Muscle of leg (tissue), 11 donors: ENCODE data around the gene SCRT2. TPM values are rescaled to one million over a fixed set of nuclear protein-coding genes. Genes with fewer than 3 reads are reported as not detected.
"Not testable (repeated sequence)": the region's sequence is repeated elsewhere in the genome, so short reads cannot be mapped to it uniquely, and the experiment has no call there.

Experiments used
- DNase-seq: peaks from one replicate; pipeline ENCODE4 v3.0.0; 2013
- H3K27ac ChIP-seq: one replicate; pipeline ENCODE4 v1.5.1; 2013; ENCODE audit warnings: mild to moderate bottlenecking, low read length, control low read depth
- H3K27me3 ChIP-seq: one replicate; pipeline ENCODE4 v1.6.1; 2013; ENCODE audit warnings: low read length; ENCODE audit not compliant: control insufficient read depth, insufficient read depth
- H3K36me3 ChIP-seq: one replicate; pipeline ENCODE4 v1.6.1; 2013; ENCODE audit warnings: low read length; ENCODE audit not compliant: control insufficient read depth, insufficient read depth
- H3K4me1 ChIP-seq: one replicate; pipeline ENCODE4 v1.6.1; 2013; ENCODE audit warnings: low read length; ENCODE audit not compliant: control insufficient read depth, insufficient read depth
- H3K4me3 ChIP-seq: one replicate; pipeline ENCODE4 v1.5.1; 2013; ENCODE audit warnings: low read length, control low read depth
- H3K9me3 ChIP-seq: replicated peaks from 2 replicates; pipeline ENCODE4 v1.6.1; 2013; ENCODE audit warnings: low read depth, low read length; ENCODE audit not compliant: control insufficient read depth
- WGBS: methylation state at CpG from one replicate; pipeline ENCODE4 v1.1.5; 2013; ENCODE audit warnings: missing lambda C conversion rate; ENCODE audit not compliant: insufficient coverage; 5-methylcytosine and 5-hydroxymethylcytosine counted together
- polyA plus RNA-seq, 8 donors: library from polyadenylated mRNA; unstranded; fragments of 120-200 nt; gene quantifications; one replicate each; pipeline versions ENCODE4 v1.2.1 to v1.2.3, GENCODE V29; 2013; ENCODE audit warnings: inconsistent platforms in 1 of 8, low replicate concordance in 1 of 8; ENCODE audit not compliant: insufficient read length in 8 of 8, insufficient read depth in 1 of 8
- total RNA-seq: library from RNA; stranded (reverse); fragments of 120-200 nt; gene quantifications from one replicate; pipeline ENCODE4 v1.2.4, GENCODE V29; 2013

The SCRT2 gene
- total and polyA plus RNA-seq, 9 donors, result 0.05 TPM; not detected in 8

DNA sequence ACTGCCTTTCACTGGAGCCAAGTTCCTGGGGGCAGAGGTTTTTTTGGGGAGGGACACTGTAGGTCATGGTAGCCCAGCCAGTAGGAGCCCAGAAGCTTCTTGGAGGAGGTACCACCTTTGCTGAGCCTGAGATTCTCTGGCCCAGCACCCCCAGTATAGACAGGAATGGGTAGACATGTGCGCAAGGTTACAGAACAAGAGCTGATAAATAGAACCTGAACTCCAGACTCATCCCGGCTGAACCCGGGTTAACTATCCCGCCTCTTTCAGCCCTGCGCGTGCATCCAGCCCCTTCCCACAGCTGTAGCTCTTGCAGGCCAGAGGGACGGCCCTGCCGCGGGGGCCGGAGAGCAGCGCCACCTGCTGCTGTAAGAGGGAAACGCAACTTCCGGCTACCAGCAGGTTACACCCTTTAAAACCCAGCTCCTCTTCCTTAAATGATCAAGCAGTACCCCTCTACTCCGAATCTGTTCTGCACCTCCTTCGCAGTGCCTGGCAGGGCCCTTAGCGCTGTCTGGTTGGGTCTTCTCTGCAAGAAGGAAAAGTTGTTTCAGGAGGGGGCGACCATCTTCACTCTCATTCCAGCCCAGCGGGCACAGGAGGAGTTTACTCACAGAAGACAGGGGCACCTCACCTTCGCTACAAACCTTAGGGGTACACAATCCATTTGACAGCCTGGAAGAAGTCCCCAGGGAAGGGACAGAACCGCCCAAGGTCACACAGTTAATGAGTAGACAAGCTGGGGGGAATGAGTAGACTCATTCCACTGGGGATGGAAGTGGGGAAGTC lies 30.1 kb downstream of the SCRT2 start:
- H3K36me3 ChIP-seq, result peaks cover 26% of the 10 kb centered on the region
- H3K4me3 ChIP-seq, result no peak overlapping the region
- peak overlapping the region; percentile 65 for H3K27ac ChIP-seq
- no peaks in the 10 kb centered on the region for H3K27me3 ChIP-seq
- H3K9me3 ChIP-seq, result no peaks in the 10 kb centered on the region
- H3K4me1 ChIP-seq, result peaks cover 10% of the 10 kb centered on the region
- peak; percentile 87 for DNase-seq
- WGBS, result 7% methylated on average over 9 of the region's 20 CpGs

DNA sequence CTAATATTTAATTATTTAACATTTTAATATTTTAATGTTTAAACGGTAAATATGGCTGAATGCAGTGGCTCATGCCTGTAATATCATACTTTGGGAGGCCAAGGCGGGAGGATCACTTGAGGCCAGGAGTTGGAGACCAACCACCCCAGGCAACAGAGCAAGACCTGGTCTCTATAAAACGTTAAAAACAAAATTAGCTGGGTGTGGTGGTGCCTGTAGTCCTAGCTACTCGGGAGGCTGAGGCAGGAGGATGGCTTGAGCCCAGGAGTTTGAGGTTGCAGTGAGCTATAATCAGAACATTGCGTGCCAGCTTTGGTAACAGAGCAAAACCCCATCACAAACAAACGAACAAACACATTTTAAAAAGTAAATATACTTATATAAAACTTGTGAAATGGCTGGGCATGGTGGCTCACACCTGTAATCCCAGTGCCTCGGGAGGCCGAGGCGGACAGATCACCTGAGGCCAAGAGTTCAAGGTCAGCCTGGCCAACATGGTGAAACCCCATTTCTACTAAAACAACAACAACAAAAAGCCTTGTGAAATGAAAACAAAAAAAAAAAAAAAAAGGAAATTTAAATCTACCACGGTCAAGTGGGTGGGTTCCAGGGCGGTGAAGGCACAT lies 30.8 kb downstream of the SCRT2 start:
- no peak for DNase-seq
- H3K9me3 ChIP-seq, result no peaks in the 10 kb centered on the region
- H3K36me3 ChIP-seq, result peaks cover 19% of the 10 kb centered on the region
- no peaks in the 10 kb centered on the region for H3K27me3 ChIP-seq
- WGBS, result 41% methylated on average over 2 of the region's 11 CpGs
- peaks cover 10% of the 10 kb centered on the region for H3K4me1 ChIP-seq
- peak overlapping the region; percentile 65 for H3K27ac ChIP-seq
- H3K4me3 ChIP-seq, result no peak overlapping the region

DNA sequence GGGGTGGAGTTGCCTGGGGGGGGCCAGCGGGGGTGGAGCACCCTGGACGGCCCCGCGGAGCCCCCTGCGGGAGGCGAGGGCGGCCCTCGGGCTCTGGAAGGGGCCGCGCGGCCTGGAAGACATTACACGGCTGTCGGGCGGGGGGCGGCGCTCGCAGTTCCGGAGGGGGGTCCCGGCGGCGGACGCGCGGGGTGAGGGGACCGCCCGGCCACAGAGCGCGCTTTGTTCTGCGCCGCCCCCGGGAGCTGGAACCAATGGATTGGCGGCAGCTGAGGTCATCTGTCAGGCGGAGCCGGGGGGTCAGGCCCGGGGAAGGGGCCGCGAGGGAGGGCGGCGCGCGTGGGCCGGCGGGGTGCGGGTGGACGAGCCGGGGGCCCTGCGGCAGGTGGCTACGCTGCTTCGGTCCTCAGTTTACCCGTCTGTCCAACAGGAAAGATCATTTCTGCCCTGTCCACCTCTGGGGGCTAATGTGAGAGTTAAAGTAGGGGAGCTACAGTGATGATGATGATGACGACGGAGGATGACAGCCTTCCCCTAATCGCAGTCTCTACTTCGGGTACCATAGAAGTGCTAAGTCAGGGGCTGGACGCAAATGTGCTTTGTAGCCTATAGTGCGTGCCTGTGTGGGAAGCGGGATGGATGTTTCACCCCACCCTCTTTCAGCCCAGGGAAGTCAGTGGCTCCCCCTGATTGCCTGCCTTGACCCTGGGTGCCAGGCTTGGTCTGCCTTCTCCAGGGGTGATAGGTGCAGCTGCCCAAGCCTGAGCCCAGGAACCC lies 33.0 kb downstream of the SCRT2 start:
- Histone ChIP-seq H3K4me1 (peaks cover 10% of the 10 kb centered on the region), H3K27me3 (no peaks in the 10 kb centered on the region), H3K9me3 (no peaks in the 10 kb centered on the region), H3K36me3 (peaks cover 8% of the 10 kb centered on the region), H3K4me3 (no peak overlapping the region), H3K27ac (peak overlapping the region; percentile 79)
- peak; percentile 79 for DNase-seq
- under 1% methylated on average over 44 of the region's 57 CpGs for WGBS

DNA sequence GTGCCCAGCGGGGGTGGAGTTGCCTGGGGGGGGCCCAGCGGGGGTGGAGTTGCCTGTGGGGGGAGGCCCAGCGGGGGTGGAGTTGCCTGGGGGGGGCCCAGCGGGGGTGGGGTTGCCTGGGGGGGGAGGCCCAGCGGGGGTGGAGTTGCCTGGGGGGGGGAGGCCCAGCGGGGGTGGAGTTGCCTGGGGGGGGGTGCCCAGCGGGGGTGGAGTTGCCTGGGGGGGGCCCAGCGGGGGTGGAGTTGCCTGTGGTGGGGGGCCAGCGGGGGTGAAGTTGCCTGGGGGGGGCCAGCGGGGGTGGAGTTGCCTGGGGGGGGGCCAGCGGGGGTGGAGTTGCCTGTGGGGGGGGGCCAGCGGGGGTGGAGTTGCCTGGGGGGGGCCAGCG lies 33.6 kb downstream of the SCRT2 start:
- not testable (repeated sequence) for H3K9me3 ChIP-seq, H3K4me1 ChIP-seq, DNase-seq, H3K4me3 ChIP-seq, H3K27ac ChIP-seq, H3K27me3 ChIP-seq, H3K36me3 ChIP-seq
- WGBS, result no CpG with 5 or more reads among the region's 13 CpGs

DNA sequence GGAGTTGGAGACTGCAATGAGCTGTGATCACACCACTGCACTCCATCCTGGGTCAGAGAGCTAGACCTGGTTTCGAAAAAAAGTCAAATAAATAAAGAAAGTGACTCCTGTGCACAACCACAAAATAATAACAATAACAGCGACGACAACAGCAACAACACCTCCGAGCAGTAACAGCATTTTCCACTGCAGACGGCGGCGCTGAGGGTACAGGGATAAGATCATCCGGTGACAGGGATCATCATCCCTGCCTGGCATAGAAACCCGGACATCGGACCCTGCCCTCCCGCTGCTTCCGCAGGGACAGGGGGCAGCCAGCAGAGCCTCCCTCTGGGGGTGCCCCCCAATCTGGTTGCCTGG lies 34.1 kb downstream of the SCRT2 start:
- Histone ChIP-seq H3K27me3 (no peaks in the 10 kb centered on the region), H3K36me3 (no peaks in the 10 kb centered on the region), H3K4me1 (peaks cover 10% of the 10 kb centered on the region), H3K4me3 (no peak overlapping the region), H3K27ac (no peak overlapping the region), H3K9me3 (no peaks in the 10 kb centered on the region)
- DNase-seq, result no peak
- WGBS, result 17% methylated on average over 7 of the region's 12 CpGs

DNA sequence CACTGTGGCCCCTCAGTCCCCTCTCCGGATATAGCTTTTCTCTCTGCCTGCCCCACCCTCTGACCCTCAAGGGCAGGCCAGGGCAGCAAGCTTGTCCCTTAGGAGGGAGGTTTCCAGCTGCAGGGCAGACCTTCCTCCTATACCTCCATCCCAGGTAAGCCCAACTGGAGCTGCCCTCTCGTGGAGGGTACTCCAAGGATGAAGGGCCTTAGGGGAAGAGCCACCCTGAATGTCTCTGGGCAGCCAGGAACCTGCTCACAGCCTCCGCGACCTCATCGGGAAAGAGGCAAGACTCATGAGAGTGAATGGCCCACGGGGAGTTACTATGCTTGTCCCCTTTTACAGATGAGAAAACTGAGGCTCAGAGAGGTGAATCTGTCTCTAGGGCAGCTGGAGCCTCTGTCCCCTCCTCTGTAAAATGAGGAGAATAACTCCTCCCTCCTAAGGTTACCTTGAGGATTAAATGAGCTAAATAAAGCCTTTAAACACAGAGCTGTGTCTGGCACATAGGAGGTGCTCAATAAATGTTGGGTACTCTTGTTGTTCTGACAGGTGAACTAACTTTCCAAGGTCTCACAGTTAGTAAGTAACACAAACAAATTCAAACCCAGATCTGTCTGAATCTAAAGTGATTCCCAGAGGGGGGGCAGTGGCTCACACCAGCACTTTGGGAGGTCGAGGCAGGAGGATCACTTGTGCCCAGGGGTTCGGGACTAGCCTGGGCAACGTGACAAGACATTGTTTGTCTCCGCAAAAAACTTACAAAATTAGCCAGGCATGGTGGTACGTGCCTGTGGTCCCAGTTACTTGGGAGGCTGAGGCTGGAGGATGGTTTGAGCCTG lies 34.7 kb downstream of the SCRT2 start:
- no peak overlapping the region for H3K27ac ChIP-seq
- H3K27me3 ChIP-seq, result no peaks in the 10 kb centered on the region
- peaks cover 10% of the 10 kb centered on the region for H3K4me1 ChIP-seq
- DNase-seq, result no peak
- H3K36me3 ChIP-seq, result no peaks in the 10 kb centered on the region
- no peak overlapping the region for H3K4me3 ChIP-seq
- H3K9me3 ChIP-seq, result no peaks in the 10 kb centered on the region
- 44% methylated on average over 5 of the region's 11 CpGs for WGBS

DNA sequence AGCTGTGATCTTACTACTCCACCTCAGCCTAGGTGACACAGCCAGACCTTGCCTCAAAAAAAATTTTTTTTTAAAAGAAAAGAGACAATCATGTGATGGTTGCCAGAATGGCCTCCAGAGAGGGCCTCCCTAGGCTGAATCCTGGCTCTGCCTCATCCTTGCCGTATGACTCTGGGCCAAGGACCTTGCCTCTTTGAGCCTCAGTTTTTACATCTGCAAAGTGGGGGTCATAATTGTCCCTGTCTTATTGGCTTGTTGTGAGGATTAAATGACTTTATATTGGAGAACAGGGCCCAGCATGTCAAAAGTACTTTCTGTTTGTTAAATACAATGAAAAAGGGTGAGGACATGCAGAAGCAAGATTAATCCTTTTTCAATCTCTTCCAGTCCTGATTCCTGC lies 37.0 kb downstream of the SCRT2 start:
- H3K9me3 ChIP-seq, result no peaks in the 10 kb centered on the region
- no peak overlapping the region for H3K4me3 ChIP-seq
- DNase-seq, result no peak
- no peak overlapping the region for H3K27ac ChIP-seq
- H3K27me3 ChIP-seq, result no peaks in the 10 kb centered on the region
- WGBS, result no CpG with 5 or more reads among the region's 1 CpG
- H3K4me1 ChIP-seq, result peaks cover 7% of the 10 kb centered on the region
- H3K36me3 ChIP-seq, result no peaks in the 10 kb centered on the region

DNA sequence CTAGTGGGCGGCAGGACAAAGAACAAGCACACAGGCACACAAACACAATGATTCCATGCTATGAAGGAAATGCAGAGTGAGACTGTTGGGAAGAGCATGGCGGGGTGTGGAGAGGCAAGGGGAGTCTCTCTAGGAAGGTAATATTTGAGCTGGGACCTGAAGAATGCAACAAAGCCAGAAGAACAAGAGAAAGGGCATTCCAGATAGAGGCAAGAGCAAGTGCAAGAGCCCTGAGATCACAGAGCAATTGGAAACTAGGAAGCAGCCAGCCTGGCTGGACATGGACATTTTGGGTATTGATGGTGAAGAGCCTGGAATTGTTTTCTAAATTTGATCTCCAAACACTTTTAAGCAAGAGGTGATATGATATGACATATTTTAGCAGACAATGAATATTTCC lies 38.0 kb downstream of the SCRT2 start:
- Histone ChIP-seq H3K9me3 (no peaks in the 10 kb centered on the region), H3K27me3 (no peaks in the 10 kb centered on the region), H3K4me3 (no peak overlapping the region), H3K36me3 (no peaks in the 10 kb centered on the region), H3K4me1 (peaks cover 7% of the 10 kb centered on the region), H3K27ac (no peak overlapping the region)
- 50% methylated on average over 1 of the region's 2 CpGs for WGBS
- DNase-seq, result no peak

DNA sequence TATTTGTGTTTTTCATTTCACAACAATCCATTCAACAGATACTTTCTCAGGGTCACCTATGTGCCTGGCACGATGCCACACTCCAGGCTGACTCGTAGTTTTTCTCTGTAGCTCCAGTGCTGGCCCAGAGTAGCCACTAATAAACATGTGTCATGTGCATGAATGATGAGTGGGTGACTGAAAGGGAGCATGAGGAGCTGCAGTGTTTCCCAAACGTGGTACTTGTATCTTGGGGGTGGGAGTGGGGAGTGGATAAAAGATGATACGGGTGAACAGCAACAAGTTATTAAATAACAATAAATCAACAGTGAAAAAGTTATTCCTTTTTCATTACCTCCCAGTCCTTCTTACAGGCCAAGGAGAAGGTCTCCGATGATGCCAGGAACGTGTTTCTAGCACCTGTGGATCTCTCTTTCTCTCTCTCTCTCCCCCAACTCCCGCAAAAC lies 39.7 kb downstream of the SCRT2 start:
- Histone ChIP-seq H3K9me3 (no peaks in the 10 kb centered on the region), H3K4me3 (no peak overlapping the region), H3K36me3 (no peaks in the 10 kb centered on the region), H3K4me1 (peaks cover 7% of the 10 kb centered on the region), H3K27me3 (no peaks in the 10 kb centered on the region), H3K27ac (no peak overlapping the region)
- WGBS, result 30% methylated on average over 2 of the region's 7 CpGs
- no peak for DNase-seq
